SK-N-MC (cell line): ENCODE data around the gene CACNA2D4.

Source experiments
- DNase-seq: peaks from one replicate; pipeline ENCODE4 v3.0.0-alpha.2; 2011; ENCODE audit warnings: low read depth, low spot score
- H3K27ac ChIP-seq: fragments of 200-600 bp; sonication (generic); 2 replicates; pipeline ENCODE4 v1.5.1; 2016; ENCODE audit warnings: mixed run types
- H3K36me3 ChIP-seq: fragments of 200-600 bp; sonication (generic); 2 replicates; pipeline ENCODE4 v1.6.1; 2017; ENCODE audit warnings: antibody characterized with exemption, low read length, mixed read lengths; ENCODE audit not compliant: insufficient read depth
- H3K4me3 ChIP-seq: fragments of 200-600 bp; sonication (generic); 2 replicates; pipeline ENCODE4 v1.5.1; 2016
- H3K9ac ChIP-seq: fragments of 200-600 bp; sonication (generic); 2 replicates; pipeline ENCODE4 v1.8.0; 2017; ENCODE audit warnings: mixed run types, mixed read lengths; ENCODE audit not compliant: insufficient read length
- H3K9me3 ChIP-seq: fragments of 200-600 bp; sonication (generic); 2 replicates; pipeline ENCODE4 v1.6.1; 2017; ENCODE audit warnings: low read depth, mild to moderate bottlenecking, antibody characterized with exemption, low read length, moderate library complexity, mixed read lengths
- EZH2 ChIP-seq: fragments of 200-600 bp; sonication (generic); IDR thresholded peaks from one replicate; pipeline ENCODE4 v1.6.1; 2017; ENCODE audit warnings: antibody characterized with exemption
- FOXP2 ChIP-seq: optimal IDR thresholded peaks from 2 replicates; pipeline ENCODE3; 2011; ENCODE audit warnings: mild to moderate bottlenecking, moderate library complexity; ENCODE audit not compliant: insufficient read depth; ENCODE audit errors: extremely low read length, control extremely low read depth
- POLR2AphosphoS5 ChIP-seq: IDR thresholded peaks from 2 replicates; pipeline ENCODE4 v1.6.1; 2012; ENCODE audit warnings: mild to moderate bottlenecking, low read depth, low read length, borderline replicate concordance

The CACNA2D4 gene

DNA sequence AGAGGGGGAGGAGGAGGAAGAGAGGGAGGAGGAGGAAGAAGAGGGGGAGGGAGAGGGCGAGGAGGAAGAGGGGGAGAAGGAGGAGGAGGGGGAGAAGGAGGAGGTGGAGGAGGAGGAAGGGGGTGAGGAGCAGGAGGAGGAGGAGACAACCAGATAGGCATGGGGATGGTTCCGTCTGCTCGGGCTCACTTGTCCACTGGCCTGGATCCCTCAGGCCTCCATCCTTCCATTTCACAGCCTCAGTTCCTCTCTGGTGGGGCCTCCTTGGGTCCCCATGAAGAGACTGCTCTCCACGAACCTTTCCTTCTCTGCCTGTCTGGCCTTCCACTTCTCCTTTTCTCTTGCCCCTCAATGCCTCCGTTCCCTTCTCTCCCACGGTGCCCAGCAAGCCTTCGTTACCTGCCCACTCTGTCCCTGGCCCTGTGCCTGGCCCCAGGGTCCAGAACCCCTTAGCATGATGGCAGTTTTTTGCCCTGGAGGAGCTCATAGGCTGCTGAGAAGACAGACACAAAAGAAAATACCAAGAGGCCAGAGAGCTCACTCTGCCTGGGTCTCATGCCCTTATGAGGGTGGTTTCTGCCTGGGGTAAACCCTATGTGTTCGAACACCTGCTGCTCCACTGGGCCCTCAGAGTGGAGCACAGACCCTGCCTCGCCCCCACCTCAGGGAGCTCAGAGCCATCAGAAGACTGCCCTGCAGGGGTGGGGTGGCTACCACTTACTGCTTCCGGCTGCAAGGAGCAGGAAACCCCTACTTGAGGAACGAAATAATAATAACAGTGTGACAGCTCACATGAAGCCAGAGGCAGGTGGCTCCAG is 11.7 kb upstream of the CACNA2D4 start:
- H3K9ac ChIP-seq: no peak overlapping the region
- H3K4me3 ChIP-seq: no peak overlapping the region
- no peaks in the 10 kb centered on the region for H3K9me3 ChIP-seq
- TF ChIP-seq EZH2 (no peak), POLR2AphosphoS5 (no peak), FOXP2 (no peak)
- no peak for DNase-seq
- no peak overlapping the region for H3K27ac ChIP-seq
- H3K36me3 ChIP-seq: no peaks in the 10 kb centered on the region

DNA sequence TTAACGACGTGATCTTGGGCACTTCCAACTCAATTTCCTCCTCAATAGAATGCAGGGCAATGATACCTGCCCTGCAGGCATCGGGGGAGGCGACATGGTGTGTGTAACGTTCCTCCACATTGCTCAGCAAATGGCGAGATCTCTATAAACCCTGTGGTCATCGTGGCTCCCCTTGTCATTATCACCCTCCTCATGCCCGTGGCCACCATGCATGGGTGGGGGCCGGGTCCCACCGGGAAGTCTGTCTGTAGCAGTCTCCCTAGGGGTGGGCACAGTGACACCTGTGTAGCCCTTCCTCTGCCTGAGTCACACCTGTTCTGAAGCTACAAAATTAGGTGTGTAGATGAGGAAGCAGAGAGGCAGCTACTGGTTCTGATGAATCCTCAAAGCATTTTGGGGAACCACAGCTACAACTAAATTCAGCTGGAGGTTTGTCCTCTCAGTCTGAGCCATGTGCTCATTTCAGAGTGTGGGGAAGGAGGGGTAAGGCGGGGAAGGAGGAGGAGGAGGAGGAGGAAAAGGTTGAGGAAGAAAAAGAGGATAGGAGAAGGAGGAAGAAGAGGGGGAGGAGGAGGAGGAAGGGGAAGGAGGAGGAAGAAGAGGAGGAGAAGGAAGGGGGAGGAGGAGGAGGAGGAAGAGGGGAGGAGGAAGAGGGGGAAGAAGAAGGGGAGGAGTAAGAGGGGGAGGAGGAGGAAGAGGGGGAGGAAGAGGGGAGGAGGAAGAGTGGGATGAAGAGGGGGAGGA is 11.0 kb upstream of the CACNA2D4 start:
- Histone ChIP-seq H3K9ac (no peak overlapping the region), H3K9me3 (no peaks in the 10 kb centered on the region), H3K36me3 (no peaks in the 10 kb centered on the region), H3K27ac (no peak overlapping the region), H3K4me3 (no peak overlapping the region)
- no peak for DNase-seq
- TF ChIP-seq EZH2 (no peak), FOXP2 (no peak), POLR2AphosphoS5 (no peak)

DNA sequence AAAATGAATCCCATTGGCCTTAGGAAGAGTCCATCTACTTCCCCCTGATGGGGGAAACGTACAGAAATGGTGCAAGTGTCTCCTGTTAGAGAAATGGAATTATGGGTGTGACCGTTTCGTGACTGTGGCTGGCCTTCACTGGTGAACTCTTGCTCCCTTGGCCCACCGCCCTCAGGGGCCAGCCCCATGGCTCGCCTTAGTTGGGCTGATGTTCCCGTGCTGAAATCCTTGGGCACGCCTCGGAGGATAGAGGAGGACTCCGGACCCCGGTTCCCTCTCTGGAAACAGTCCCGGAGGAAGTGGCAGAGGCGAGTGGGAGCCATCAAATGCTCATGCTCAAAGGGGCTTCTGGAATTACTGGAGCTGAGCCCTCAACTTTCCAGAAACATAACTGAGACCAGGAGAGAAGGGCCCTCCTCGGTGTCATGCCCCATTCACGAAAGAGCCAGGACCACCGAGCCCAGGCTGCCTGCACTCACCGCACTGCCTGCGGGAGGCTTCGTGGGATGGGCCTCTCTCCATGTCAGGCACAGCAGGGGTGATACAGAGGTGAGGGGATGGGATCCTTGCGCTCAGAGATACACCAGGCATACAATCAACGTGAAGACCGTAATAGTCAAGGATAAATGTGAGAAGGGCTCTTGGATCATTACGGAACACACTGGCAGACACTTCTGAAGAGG is 10.1 kb upstream of the CACNA2D4 start:
- Histone ChIP-seq H3K36me3 (no peaks in the 10 kb centered on the region), H3K9me3 (no peaks in the 10 kb centered on the region), H3K27ac (no peak overlapping the region), H3K9ac (no peak overlapping the region), H3K4me3 (no peak overlapping the region)
- TF ChIP-seq POLR2AphosphoS5: no peak
- no peak for TF ChIP-seq FOXP2
- TF ChIP-seq EZH2: no peak
- DNase-seq: no peak

DNA sequence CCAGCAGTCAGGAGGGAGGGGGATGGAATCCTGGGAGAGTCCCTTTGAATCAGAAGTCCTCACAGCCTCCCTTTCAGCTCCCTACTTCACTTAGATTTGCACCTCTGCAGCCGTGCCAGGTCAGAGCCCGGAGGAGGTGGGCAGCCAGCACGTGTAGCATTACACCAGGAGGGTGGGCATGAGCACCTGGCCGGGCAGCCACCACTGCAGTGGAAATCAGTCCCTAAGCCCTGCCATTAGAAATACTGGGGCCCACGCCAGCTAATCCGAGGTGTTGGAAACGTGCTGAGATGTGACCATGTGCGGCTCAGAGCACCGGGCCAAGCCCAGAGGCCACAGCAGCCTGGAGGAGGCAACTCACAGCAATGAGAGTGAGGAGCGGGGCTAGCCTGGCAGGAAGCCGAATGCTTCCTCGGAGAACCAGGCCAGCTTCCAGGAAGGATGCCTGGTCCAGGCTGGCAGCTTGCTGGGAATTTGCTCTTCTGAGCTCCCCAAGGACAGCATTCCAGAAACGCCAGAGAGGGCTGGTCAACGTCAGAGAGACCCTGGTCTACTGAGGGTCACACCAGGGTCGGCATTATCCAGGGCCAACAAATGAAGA is 9.4 kb upstream of the CACNA2D4 start:
- H3K4me3 ChIP-seq: no peak overlapping the region
- no peak overlapping the region for H3K9ac ChIP-seq
- no peak overlapping the region for H3K27ac ChIP-seq
- H3K36me3 ChIP-seq: no peaks in the 10 kb centered on the region
- TF ChIP-seq EZH2 (no peak), POLR2AphosphoS5 (no peak), FOXP2 (no peak)
- no peaks in the 10 kb centered on the region for H3K9me3 ChIP-seq
- DNase-seq: no peak

DNA sequence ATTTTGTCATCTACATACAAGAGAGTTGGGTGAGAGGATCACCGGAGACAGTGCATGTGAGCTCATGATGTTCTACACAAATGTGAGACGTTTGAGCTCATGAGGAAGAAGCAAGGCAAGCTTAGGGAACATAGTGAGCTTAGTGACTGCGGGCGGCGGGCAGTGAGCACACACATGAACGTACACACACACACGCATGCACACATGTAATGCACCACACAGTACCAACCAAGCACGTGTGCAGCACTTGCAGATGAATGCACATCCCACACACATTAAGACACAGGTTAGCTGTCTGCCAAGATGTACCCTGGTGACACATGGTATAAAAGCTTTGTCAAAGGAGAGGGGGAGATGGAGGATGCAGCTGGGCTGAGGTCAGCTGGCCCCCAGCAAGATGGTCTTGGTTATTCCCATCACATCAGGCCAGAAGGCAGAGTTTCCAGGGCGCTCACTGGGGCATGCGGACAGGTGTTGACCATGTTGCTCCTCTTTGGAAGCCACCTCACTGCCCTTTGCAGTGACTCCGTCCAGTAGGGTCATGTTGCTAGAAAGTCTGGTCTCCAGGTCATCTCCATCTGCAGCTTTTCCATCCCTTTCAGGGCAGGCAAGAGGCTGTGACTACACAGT is 8.7 kb upstream of the CACNA2D4 start:
- TF ChIP-seq FOXP2 (no peak), POLR2AphosphoS5 (no peak), EZH2 (no peak)

DNA sequence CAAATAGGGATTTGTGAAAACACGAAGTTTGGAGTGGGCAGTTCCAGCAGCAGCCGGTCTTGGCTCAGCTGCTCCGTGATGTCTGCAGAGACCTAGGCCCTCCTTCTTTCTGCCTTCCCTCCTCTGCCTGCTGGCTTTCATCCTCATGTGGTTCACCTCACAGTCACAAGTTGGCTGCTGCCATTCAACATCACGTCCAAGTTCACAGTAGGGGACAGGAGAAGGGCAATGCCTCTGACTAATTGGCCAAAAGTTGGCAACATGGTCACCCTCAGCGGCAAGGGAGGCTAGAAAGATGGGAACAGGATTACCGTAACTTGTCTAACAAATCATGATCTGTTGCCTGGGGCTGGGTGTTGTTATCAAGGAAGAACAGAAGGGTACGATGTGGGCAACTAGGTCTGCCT is 7.8 kb upstream of the CACNA2D4 start:
- TF ChIP-seq EZH2: no peak
- no peak for TF ChIP-seq FOXP2
- TF ChIP-seq POLR2AphosphoS5: no peak
- no peaks in the 10 kb centered on the region for H3K36me3 ChIP-seq
- DNase-seq: no peak
- H3K4me3 ChIP-seq: no peak overlapping the region
- no peak overlapping the region for H3K27ac ChIP-seq
- no peaks in the 10 kb centered on the region for H3K9me3 ChIP-seq
- H3K9ac ChIP-seq: no peak overlapping the region

More for the DNA sequence above, 8.7 kb upstream of the CACNA2D4 start:
- Histone ChIP-seq H3K27ac (no peak overlapping the region), H3K9ac (no peak overlapping the region), H3K9me3 (no peaks in the 10 kb centered on the region), H3K4me3 (no peak overlapping the region), H3K36me3 (no peaks in the 10 kb centered on the region)
- no peak for DNase-seq

DNA sequence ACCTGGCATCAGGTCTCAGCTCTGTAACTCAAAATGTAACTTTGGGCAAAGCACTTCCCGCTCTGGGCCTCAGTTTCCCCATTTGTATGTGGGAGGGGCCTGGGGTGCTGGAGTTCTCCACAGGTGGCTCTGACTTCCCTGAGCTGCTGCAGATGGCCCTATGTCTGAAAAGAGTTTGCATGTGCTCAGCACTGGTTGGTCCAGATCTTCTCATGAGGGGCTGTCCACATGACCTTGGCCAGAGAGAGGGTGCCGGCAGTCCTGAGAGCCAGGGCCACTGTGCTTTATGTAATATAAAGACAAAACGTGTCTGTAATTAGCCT is 7.2 kb upstream of the CACNA2D4 start:
- Histone ChIP-seq H3K9me3 (no peaks in the 10 kb centered on the region), H3K9ac (no peak overlapping the region), H3K27ac (no peak overlapping the region), H3K36me3 (no peaks in the 10 kb centered on the region), H3K4me3 (no peak overlapping the region)
- TF ChIP-seq FOXP2 (no peak), POLR2AphosphoS5 (no peak), EZH2 (no peak)
- DNase-seq: no peak

DNA sequence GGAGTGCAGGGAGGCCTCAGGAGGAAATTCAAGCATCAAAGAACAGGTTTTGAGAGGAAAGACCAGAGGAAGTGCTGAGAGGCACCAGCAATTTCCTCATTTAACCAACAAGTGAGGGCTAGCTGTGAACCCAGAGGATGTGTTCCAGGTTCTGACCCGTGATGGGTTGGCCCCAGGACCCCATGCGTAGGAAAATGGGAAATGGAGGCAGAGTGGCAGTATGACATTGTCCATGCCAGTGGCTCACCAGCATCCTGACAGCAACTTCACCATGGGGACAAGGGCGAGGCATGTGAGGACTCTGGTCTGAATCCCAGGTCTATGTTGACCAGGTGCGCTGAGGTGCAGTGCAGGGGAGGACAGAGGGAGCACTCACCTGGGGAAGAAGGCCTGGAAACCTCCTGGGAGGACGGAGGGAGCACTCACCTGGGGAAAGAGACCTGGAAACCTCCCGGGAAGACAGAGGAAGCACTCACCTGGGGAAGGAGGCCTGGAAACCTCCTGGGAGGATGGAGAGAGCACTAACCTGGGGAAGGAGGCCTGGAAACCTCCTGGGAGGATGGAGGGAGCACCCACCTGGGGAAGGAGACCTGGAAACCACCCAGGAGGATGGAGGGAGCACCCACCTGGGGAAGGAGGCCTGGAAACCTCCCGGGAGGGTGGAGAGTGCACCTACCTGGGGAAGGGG is 6.7 kb upstream of the CACNA2D4 start:
- H3K27ac ChIP-seq: no peak overlapping the region
- H3K9ac ChIP-seq: no peak overlapping the region
- no peaks in the 10 kb centered on the region for H3K9me3 ChIP-seq
- no peaks in the 10 kb centered on the region for H3K36me3 ChIP-seq
- no peak overlapping the region for H3K4me3 ChIP-seq
- no peak for DNase-seq
- TF ChIP-seq FOXP2 (no peak), POLR2AphosphoS5 (no peak), EZH2 (no peak)
